Measurements from ENCODE around the gene ATG5.

ATG5 gene

DNA sequence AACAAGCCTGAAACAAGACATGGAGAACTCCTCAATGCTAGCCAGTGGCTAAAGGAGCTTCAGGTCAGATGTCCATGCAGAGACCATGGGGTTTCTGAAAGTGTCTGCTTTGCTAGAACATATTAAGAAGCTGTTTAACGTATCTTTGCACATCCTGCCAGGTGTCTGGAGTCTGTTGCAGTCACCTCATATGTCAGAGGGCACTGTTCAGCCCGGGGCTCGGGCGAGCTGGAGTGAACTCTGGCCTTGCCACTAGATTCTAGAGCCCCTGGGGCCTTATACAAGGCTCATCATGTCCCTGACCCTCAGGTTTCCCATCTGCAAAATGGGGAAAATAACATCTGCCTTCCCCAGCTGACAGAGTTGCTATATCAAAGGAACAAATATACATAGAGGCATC lies 180.4 kb downstream of the ATG5 start:
- no peak for DNase-seq
- intact Hi-C loops (cut with DNase I) = no loop called here

DNA sequence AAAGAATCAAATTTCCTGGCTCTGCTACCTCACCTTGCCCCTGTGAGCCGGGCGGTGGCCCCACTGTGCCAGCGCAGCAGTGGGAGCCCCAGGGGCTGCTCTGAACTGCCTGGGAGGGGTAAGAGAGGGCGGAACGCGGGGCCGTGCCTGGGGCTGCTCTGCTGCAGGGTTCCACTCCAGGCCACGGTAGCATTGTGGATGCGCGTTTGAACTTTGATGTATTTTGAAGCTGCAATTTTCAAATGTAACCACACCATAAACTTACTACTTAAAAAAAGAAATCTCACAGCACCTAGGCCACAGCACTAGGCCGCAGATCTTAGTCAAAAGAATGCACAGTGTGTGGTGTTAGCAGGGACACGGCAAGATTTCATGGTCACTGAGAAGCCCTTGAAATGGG lies 181.9 kb downstream of the ATG5 start:
- no peak for DNase-seq
- intact Hi-C loops (cut with DNase I) = no loop called here

DNA sequence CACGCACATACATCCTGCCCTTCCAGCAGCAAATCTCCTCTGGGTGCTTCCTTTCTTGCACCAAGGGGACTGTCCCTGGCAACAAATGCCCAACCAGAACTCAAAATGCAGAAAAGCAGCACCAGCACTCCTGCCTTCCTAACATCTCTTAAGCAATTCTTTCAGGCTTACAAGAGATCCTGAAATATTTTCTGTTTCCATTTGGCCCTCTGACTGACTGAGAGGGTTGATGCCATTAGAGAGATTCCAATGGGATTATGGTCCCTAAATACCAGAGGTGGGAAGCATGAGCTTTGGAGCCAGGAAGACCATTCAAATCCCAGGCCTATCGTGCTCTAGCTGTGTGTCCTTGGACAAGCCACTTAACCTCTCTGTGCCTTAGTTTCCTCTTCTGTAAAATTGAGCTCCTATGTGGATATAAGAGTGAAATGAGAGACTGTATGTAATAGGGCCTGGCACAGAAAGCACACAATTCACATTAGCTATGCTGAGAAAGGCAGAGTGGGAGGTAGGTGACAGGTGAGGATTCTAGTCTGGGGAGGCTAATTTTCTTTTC lies 182.6 kb downstream of the ATG5 start:
- intact Hi-C loops (cut with DNase I) = no loop called here
- DNase-seq = peak in 2 of 42 donors; percentile 17 to 34

DNA sequence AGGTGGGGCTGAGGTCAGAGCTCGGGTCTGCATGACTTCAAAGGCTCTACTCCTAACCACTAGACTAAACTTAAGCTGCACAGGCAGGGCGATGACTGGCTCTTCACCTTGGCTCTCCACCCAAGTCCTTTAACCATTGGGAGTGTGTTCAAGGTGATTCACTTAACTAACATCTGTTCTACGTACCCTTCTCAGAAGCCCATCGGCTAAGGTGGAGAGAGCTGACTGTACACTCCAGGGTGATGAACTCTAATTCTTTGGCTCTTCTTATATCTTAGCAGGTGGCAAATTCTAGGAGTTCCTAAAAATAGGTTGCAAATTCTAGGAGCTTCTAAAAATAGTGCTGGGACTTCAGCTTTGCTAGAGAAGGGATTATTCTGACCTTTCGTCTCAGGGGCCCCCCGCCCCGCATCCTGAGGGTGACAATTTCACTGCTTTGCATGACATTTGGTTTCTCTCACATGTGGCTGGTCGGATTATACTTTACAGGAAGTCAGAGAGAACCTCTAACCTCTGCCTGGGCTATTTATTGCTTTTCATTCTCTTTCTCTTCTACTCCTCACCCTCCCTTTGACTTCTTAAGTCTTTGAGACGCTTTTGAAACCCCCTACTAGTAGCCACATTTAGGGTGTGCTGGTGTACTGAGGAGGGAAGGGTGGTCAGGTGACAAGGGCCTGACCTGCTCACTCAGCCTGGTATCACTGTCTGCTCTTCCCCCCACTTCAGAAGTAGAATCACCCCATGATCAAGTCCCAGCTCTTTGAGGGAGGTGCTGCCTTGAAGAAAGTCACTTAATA lies 183.9 kb downstream of the ATG5 start:
- intact Hi-C loops (cut with DNase I) = no loop called here
- no peak for DNase-seq

DNA sequence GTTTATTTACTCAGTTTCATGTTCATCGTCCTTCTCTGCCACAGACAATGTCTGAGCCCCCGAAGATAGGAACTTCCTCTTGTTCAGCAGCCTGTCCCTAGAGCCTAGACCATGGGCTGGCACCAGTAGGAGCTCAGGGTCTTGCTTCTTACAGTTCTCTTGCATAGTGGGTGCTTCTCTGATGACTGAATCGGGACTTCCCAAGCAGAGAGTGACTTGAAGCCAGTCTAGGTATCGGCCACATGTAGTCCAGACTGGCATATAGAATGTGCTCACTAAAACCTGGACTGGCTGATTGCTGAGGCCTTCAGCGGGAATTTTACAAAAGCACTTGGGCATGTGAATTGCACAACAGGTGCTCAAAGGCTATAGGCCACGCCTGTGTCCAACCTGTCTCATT lies 187.4 kb downstream of the ATG5 start:
- DNase-seq = no peak
- intact Hi-C loops (cut with DNase I) = no loop called here

DNA sequence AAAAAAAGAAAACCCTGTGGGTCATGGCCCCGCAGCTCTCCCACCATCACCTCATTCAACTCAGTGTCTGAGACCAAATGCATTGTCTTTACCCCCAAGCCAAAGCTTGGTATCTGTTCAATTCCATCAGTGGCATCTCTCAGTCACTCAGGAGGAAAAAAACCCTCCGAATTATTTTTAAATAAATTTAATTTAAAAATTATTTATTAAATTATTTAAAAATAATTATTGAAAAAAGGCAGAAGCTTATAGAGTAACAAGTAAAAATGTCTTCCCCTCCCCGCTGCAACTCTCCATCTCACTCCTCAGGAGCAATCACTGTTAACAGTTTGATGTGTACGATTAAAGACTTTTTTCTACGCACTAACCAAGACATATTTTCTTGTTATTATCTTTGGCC lies 188.7 kb downstream of the ATG5 start:
- no peak for DNase-seq
- intact Hi-C loops (cut with DNase I) = no loop called here

DNA sequence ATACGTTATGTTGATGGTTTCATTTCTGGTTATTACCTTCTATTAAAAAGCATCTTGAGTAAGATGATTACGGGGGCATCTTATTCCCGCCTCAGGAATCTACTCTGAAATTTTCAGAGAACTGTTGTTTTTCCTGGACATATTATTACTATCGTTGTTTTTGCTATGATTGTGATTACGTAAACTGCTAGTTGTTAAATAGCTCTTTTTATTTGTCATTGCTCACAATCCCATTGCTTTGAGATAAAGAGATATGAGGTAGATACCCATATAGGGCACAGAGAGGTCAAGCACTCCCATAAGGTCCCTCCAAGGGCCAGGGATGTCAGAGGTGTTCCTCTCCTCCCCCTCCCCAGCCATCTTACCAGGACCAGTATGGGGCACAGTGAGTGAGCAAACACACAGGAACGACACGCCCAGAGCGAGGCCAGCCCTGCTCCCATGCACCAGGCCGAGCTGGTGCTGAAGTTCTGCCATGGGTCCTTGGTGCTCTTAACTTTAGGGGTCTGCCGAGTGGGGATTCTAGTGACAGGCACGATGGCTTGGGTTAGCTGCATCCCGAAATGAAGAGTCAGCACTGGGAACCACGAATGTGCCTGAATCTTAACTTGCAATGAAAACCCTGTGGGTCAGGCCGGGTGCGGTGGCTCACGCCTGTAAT lies 189.5 kb downstream of the ATG5 start:
- no peak for DNase-seq
- intact Hi-C loops (cut with DNase I) = no loop called here

DNA sequence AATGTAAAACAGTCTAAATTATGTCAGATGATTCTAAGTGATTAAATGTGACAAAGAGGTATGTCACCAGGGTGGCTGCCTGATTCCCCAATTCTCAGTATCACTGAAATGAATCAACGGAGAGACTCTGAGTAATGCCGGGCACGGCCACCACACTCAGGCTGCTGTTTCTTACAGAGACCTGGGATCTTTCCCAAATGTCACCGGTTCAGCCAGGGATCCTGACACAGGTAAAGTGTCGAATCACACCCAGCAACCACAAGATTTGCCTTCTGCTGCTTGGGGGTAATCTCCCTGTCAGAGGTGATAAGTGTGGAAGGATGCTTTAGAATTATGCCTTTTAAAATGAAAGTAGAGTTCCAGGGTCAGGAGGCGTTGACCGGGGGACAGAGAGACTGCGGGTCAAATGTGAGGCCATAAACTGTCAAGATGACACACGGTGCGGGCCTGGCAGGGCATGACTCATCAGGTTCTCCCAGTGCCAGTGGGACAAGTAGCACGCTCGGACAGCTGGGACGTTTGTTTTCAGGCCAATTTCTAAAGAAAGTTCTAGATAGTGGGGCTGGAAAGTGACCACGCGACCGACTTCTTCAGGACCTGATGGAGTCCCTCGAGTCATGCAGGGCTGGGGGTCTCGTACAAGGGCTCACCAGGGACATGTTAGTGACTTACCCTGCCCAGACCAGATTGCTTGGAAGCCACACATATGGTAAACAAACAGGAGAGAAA lies 190.5 kb downstream of the ATG5 start:
- intact Hi-C loops (cut with DNase I) = no loop called here
- no peak for DNase-seq
